CD4-positive, alpha-beta T cell treated with Interleukin-4 for 4 hours (primary cell): Measurements from ENCODE around the gene EED.
A peak's percentile ranks its signal among the peaks of the same experiment; 100 is the strongest.
"Not testable (repeated sequence)": the region's sequence is repeated elsewhere in the genome, so short reads cannot be mapped to it uniquely, and the experiment has no call there.

Experiments
- DNase-seq: peaks from one replicate; pipeline ENCODE4 v3.0.0-alpha.2; 2020

EED gene

DNA sequence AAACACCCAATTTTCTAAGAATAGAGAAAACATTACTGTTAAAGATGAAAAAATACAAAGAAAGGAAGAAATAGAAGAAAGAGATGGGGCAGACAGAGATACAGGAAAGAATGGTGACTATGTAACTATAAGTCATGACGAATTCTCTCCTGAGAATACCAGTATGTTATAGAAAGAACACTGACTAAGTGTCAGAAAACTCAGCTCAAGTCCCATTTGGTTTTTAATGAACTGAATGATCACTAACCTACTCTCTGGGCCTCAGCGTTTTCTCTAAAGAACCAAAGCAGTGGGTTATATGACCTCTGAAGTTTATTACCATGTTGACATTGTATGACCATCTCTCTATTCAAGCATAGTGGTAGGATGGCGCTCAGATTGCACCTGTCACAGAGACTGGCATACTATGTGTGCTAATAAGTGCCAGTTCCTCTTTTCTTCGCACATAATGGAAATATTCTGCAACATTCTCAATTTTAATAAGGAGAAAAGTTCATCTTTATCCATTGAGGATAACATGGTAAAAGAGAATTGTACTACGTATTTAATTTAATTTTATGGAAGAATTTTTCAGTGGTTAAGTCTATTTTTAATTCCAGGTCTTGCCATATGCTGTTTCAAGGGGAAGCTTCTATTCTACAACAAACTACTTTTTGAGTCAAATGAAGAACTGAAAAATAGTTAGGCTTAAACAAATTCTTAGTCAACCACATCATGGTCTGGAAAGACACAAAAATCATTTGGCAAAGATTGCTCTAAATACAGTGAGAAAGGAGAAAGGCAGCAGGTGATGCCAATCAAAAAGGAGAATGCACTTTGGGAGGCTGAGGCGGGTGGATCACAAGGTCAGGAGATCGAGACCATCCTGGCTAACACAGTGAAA is 25.0 kb upstream of the EED start:
- no peak for DNase-seq

GRCh38 chr11:86220653-86221052 is 23.9 kb upstream of the EED start:
- DNase-seq: no peak

DNA sequence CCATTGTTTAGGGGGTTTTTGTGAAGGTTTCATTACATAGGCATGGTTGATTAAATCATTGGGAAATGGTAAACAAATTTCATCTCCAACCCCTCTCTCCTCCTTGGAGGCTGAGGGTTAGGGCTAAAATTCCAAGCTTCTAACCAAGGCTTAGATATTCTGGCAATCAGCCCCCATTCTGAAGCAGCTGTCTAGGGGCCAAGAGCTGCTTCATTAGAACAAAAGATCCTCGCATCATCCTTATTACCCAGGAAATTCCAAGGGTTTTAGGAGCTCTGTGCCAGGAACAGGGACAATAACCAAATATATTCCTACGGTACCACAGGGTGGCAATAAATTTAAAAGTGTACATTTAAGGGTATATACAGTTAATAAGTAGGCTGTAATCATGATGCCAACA is 22.5 kb upstream of the EED start:
- no peak for DNase-seq

DNA sequence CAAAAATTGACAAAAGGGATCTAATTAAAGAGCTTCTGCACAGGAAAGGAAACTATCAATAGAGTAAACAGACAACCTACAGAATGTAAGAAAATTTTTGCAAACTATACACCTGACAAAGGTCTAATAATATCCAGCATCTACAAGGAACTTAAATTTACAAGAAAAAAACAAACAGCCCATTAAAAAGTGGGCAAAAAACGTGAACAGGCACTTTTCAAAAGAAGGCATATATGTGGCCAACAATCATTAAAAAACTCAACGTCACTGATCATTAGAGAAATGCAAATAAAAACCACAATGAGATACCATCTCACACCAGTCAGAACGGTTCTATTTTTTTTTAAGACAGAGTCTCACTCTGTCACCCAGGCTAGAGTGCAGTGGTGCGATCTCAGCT is 20.0 kb upstream of the EED start:
- DNase-seq: not testable (repeated sequence)

DNA sequence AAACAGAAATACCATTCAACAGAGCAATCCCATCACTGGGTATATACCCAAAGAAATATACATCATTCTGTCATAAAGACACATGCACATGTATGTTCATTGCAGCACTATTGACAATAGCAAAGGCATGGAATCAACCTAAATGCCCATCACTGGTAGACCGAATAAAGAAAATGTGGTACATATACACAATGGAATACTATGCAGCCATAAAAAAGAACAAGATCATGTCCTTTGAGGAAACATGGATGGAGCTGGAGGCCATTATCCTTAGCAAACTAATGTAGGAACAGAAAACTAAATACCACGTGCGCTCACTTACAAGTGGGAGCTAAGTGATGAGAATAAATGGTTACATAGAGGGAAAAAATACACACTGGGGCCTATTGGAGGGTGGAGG is 19.2 kb upstream of the EED start:
- DNase-seq: not testable (repeated sequence)

DNA sequence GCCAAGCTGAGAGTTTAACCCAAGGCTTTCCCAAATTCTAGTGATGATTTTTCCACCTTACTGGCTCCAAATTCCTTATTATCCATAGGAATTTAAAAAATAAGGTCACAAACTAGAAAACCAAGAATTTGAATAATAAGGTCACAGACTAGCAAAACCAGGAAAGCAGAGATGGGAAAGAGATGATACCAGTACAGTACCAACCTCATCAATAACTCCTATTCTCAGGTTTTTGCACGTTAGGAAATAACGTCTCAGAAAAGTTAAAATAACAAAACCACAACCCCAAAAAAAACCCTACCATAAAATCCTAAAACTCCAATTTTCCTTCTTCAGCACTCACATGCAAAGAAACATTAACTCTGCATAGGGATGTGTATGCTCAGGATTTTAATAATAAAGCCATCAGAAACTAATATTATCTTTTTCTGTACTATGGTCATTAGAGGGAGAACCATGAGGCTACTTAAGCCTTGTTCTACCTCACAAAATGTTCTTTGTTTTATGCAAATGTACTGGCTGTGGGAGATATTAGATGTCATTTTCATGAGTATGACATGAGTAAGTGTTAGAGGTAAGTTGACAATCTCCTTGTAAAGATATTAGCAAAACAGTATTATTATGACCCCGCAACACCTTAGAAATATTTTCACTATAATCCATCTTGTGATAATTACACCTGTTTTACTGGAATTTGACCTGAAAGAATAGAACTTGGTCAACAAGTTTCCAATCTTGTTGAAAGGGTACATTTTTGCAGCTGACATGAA is 16.1 kb upstream of the EED start:
- no peak for DNase-seq

DNA sequence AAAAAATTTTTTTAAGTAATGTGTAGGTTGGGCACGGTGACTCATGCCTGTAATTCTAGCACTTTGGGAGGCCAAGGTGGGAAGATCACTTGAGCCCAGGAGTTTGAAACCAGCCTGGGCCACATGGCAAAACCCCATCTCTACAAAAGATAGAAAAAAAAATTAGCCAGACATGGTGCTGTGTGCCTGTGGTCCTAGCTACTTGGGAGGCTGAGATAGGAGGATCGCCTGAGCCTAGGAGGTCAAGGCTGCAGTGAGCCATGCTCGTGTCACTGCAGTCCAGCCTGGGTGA is 15.6 kb upstream of the EED start:
- not testable (repeated sequence) for DNase-seq

DNA sequence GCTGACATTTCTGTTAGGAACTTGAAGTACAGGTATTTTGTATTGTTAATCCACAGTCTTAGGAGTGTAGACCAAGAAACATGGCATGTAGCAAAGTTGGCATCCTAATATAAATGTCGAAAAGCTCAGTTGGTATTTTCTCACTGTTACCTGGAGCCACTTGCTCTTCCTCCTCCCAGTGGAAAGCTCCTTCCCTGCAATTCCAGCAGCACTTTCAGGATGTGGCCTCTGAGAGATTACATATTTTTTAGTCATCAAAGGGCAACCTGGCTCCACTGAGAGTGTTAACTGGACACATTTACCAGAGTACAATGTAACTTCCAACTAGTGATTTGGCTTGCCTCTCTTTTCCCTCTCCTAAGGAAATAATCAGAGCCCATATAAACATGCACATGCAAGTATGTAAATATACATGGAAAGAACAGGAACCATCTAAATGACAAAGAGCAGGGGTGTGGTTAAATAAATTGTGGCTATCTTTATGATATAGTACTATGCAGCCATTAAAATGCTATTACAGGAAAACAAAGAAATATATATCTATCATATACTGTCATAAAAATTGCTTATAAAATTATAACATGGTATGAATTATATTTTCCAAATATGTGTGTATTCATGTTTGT is 14.3 kb upstream of the EED start:
- no peak for DNase-seq

- no peak for DNase-seq
Observed at GRCh38 chr11:86230921-86231434, 13.6 kb upstream of the EED start.

GRCh38 chr11:86232556-86232955 is 12.0 kb upstream of the EED start:
- DNase-seq: no peak

DNA sequence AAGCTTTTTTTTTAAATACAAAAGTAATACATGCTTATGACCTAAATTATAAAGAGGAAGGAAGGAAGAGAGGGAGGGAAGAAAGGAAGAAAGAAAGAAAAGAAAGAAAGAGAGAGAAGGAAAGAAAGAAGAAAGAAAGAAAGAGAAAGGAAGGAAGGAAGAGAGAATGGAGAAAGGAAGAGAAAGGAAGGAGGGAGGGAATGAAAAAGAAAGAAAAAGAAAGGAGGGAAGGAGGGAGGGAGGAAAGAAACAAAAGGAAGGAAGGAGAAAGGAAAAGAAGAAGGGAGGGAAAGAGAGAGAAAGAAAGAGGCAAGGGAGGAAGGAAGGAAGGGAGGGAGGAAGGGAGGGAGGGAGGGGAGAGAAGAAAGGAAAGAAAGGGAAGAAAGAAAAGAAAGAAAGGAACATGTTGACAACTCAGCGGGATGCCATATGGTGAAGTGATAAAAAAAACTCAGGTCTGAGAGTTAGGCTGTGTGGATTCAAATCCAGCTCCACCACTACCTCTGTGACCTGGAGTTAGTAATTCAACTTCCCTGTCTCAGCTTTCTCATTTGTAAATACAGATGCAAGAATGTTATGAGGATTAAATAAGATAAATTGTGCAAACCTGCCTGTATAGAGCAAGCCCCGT is 9.6 kb upstream of the EED start:
- DNase-seq: no peak

- DNase-seq: no peak
Observed at GRCh38 chr11:86237267-86237804, 7.2 kb upstream of the EED start.

- DNase-seq: no peak
Observed at GRCh38 chr11:86240164-86240563, 4.4 kb upstream of the EED start.

- no peak for DNase-seq
Observed at GRCh38 chr11:86241956-86242535, 2.5 kb upstream of the EED start.

DNA sequence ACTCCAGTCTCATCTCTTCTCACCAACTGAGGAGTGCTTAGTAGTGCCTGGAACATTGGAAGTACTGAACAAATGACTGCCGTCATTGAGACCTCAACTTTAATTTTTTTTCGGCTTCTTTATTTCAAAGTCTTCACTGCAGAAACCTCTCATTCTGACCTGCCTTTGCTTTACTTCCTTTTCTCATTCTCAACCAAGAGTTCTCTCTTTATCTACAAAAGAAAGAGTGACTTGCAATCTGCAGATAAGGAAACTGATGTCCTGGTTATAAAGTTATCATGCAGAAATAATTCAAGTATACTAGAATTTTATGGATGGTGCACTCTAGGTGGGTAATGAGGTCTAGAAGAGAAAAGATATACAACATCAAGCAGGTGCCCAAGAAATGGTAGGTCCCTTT is 1.2 kb upstream of the EED start:
- no peak for DNase-seq

- DNase-seq: peak; percentile 89
Observed at GRCh38 chr11:86244063-86244521, 461 bp upstream of the EED start.

GRCh38 chr11:86245369-86246292 is 1.1 kb downstream of the EED start:
- DNase-seq: peak; percentile 34

- DNase-seq: no peak
Observed at GRCh38 chr11:86246293-86246675, 1.7 kb downstream of the EED start.

DNA sequence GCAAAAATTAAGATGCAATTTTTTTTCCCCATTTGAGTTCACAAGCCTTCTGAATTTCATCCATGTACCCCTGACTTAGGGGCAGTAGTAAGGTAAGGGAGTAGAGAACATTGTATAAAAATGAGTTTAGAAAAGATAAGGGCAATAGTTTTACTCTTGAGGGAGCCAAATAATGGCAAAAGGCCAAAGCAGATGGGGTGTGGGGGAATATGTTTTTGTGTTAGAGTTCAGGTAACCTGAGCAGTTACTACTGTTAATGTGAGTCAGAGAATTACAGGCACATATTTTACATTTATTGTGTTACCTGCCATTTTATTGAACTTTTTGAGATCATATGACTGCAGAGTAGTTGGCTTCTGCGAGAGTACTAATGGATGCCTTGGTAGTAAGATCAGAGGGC is 3.1 kb downstream of the EED start:
- peak; percentile 16 for DNase-seq

GRCh38 chr11:86248609-86249008 is 4.1 kb downstream of the EED start:
- DNase-seq: no peak
